ENCODE measurements around the gene NRG2.

DNA sequence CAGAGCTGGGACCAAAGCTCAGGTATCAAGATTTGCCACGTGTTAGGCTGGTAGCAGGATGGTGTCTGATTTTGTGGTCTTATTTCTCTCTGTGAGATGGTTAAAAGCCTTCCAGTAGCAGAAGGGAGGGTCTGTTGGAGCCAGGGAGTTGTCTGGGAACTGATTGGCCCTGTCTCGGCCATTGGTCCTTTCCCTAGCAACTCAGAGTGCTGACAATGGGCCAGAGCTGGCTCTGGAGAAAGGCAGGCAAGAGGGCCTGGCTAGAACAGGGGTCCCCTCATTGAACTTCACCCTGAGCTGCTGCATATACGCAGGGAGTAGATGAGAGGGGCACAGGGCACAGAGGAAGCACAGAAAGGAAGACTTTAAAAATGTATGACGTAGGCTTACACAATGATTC is 154.7 kb downstream of the NRG2 start:
- TF ChIP-seq POLR2A (IDR thresholded peaks at IDR 0.05) (no peak), CTCF (IDR thresholded peaks at IDR 0.05) (no peak)
